ENCODE data around the gene CNOT11. TPM values are rescaled to one million over a fixed set of nuclear protein-coding genes. Genes with fewer than 3 reads are reported as not detected.

CNOT11 gene
- total RNA-seq, 1 experiment from 2014 or later, result 51.7 TPM

DNA sequence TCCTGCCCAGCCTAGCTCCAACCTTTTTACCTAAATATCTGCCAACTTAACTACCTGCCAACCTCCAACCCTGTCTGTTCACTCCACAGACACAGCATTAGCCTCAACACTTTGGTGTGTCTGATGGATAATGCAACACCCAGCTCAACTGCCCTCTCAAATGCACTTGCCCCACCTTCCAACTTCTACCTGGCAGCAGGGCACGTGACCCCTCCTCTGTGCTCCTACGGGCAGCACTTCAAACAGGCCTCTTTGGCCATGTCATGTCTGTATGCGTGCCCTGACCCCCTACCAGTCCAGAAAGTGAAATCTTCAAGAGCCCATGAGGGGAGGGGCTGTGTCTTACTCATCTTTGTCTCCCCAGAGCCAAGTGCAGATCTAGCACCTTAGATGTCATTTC, 30.3 kb downstream of the CNOT11 start:
- H3K4me3 ChIP-seq (ENCODE audit: low read depth, low read length, poor library complexity, severe bottlenecking), result no peak overlapping the region
- peaks cover 54% of the 10 kb centered on the region for H3K36me3 ChIP-seq (ENCODE audit: insufficient read depth, low read length, poor library complexity, severe bottlenecking)
- no peaks in the 10 kb centered on the region for H3K9me3 ChIP-seq (ENCODE audit: low read depth, low read length, poor library complexity, severe bottlenecking)
- no TSS peak for BruUV-seq (replicated peaks)
- TF ChIP-seq EZH2 (IDR thresholded peaks at IDR 0.05; ENCODE audit: borderline replicate concordance, low read depth, low read length, poor library complexity, severe bottlenecking) (no peak), CTCF (conservative IDR thresholded peaks at IDR 0.05; ENCODE audit: low read depth, low read length) (no peak)
- no peaks in the 10 kb centered on the region for H3K4me1 ChIP-seq (ENCODE audit: insufficient read depth, low read length, poor library complexity, severe bottlenecking)
- CTCF ChIA-PET, result no interaction called here
- POLR2A ChIA-PET (ENCODE audit: low non-redundant PET), result no interaction called here
- no peaks in the 10 kb centered on the region for H3K27me3 ChIP-seq (replicated peaks; ENCODE audit: insufficient read depth, low read depth, low read length, poor library complexity)
- DNase-seq (ENCODE audit: low spot score), result no peak
- intact Hi-C loops (cut with micrococcal nuclease; ENCODE audit: unreplicated experiment), result no loop called here
- no peak overlapping the region for H3K27ac ChIP-seq (ENCODE audit: low read depth, low read length, poor library complexity, severe bottlenecking)

DNA sequence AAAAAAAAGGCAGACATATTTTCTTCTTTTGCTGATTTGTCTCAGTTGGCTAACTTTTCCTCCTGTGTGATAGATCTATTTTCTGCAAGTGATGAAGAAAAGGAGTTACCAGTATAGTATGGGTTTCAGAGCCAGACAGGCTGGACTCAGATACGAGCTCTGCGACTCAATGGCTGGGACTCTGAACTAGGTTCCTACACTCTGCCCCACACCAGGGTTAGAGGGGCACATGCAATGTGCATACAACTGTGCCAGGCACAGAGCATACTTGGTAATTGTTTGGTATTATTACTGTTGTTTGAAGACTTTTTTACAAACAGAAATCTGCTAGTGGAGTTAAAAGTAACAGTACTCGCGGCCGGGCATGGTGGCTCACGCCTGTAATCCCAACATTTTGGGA, 34.0 kb downstream of the CNOT11 start:
- no peak for TF ChIP-seq CTCF (conservative IDR thresholded peaks at IDR 0.05; ENCODE audit: low read depth, low read length)
- TF ChIP-seq EZH2 (IDR thresholded peaks at IDR 0.05; ENCODE audit: borderline replicate concordance, low read depth, low read length, poor library complexity, severe bottlenecking), result no peak
- Histone ChIP-seq H3K36me3 (ENCODE audit: insufficient read depth, low read length, poor library complexity, severe bottlenecking) (peaks cover 51% of the 10 kb centered on the region), H3K4me3 (ENCODE audit: low read depth, low read length, poor library complexity, severe bottlenecking) (no peak overlapping the region), H3K27ac (ENCODE audit: low read depth, low read length, poor library complexity, severe bottlenecking) (no peak overlapping the region), H3K4me1 (ENCODE audit: insufficient read depth, low read length, poor library complexity, severe bottlenecking) (no peaks in the 10 kb centered on the region), H3K9me3 (ENCODE audit: low read depth, low read length, poor library complexity, severe bottlenecking) (no peaks in the 10 kb centered on the region), H3K27me3 (replicated peaks; ENCODE audit: insufficient read depth, low read depth, low read length, poor library complexity) (no peaks in the 10 kb centered on the region)
- no peak for DNase-seq (ENCODE audit: low spot score)
- CTCF ChIA-PET, result no interaction called here
- BruUV-seq (replicated peaks), result no TSS peak
- intact Hi-C loops (cut with micrococcal nuclease; ENCODE audit: unreplicated experiment), result no loop called here
- POLR2A ChIA-PET (ENCODE audit: low non-redundant PET), result no interaction called here

GRCh38 chr2:101287303-101287702, 34.6 kb downstream of the CNOT11 start:
- TF ChIP-seq EZH2 (IDR thresholded peaks at IDR 0.05; ENCODE audit: borderline replicate concordance, low read depth, low read length, poor library complexity, severe bottlenecking), result no peak
- TF ChIP-seq CTCF (conservative IDR thresholded peaks at IDR 0.05; ENCODE audit: low read depth, low read length), result no peak
- ChIA-PET CTCF (no interaction called here), POLR2A (ENCODE audit: low non-redundant PET) (no interaction called here)
- Histone ChIP-seq H3K36me3 (ENCODE audit: insufficient read depth, low read length, poor library complexity, severe bottlenecking) (peaks cover 47% of the 10 kb centered on the region), H3K27ac (ENCODE audit: low read depth, low read length, poor library complexity, severe bottlenecking) (no peak overlapping the region), H3K4me3 (ENCODE audit: low read depth, low read length, poor library complexity, severe bottlenecking) (no peak overlapping the region), H3K4me1 (ENCODE audit: insufficient read depth, low read length, poor library complexity, severe bottlenecking) (no peaks in the 10 kb centered on the region), H3K27me3 (replicated peaks; ENCODE audit: insufficient read depth, low read depth, low read length, poor library complexity) (no peaks in the 10 kb centered on the region), H3K9me3 (ENCODE audit: low read depth, low read length, poor library complexity, severe bottlenecking) (no peaks in the 10 kb centered on the region)
- intact Hi-C loops (cut with micrococcal nuclease; ENCODE audit: unreplicated experiment), result no loop called here
- no peak for DNase-seq (ENCODE audit: low spot score)
- no TSS peak for BruUV-seq (replicated peaks)

Data from A673 (cell line).